Thymus (tissue), 2 donors: ENCODE measurements around the gene VDR. TPM values are rescaled to one million over a fixed set of nuclear protein-coding genes. Genes with fewer than 3 reads are reported as not detected.

Source experiments
- polyA plus RNA-seq: library from polyadenylated mRNA; stranded (reverse); fragments of 200-250 nt; gene quantifications from one replicate; pipeline ENCODE4 v1.2.3, GENCODE V29; 2013
- total RNA-seq: library from RNA; stranded (reverse); fragments of 120-200 nt; gene quantifications from one replicate; pipeline ENCODE4 v1.2.4, GENCODE V29; 2013
- donor health status: healthy.

Gene VDR
- total and polyA plus RNA-seq, 2 donors: 1.5 to 3.8 TPM

Other genes with a start within 250 kb of the VDR start
- 30.5 TPM for gene RPAP3, start 199.0 kb downstream of the VDR start, total RNA-seq
- gene RPAP3, start 199.0 kb downstream of the VDR start, polyA plus RNA-seq: 20.9 TPM
- gene ENDOU, start 179.5 kb downstream of the VDR start, total RNA-seq: 0.14 TPM
- 1.3 TPM for gene ENDOU, start 179.5 kb downstream of the VDR start, polyA plus RNA-seq
- 1.6 TPM for gene RAPGEF3, start 146.1 kb downstream of the VDR start, total RNA-seq
- gene RAPGEF3, start 146.1 kb downstream of the VDR start, polyA plus RNA-seq: 20.9 TPM
- gene SLC48A1, start 131.8 kb downstream of the VDR start, total RNA-seq: 4.5 TPM
- gene SLC48A1, start 131.8 kb downstream of the VDR start, polyA plus RNA-seq: 9.3 TPM
- gene HDAC7, start 85.1 kb downstream of the VDR start, total RNA-seq: 67.7 TPM
- 130 TPM for gene HDAC7, start 85.1 kb downstream of the VDR start, polyA plus RNA-seq
- gene TMEM106C, start 58.6 kb upstream of the VDR start, total RNA-seq: 82.1 TPM
- gene TMEM106C, start 58.6 kb upstream of the VDR start, polyA plus RNA-seq: 25.5 TPM
- gene COL2A1, start 99.5 kb upstream of the VDR start, total RNA-seq: 0.47 TPM
- 0.57 TPM for gene COL2A1, start 99.5 kb upstream of the VDR start, polyA plus RNA-seq
- gene SENP1, start 201.1 kb upstream of the VDR start, total RNA-seq: 25.0 TPM
- gene SENP1, start 201.1 kb upstream of the VDR start, polyA plus RNA-seq: 6.6 TPM
- 16.1 TPM for gene PFKM, start 214.4 kb upstream of the VDR start, total RNA-seq
- gene PFKM, start 214.4 kb upstream of the VDR start, polyA plus RNA-seq: 12.8 TPM